Thoracic aorta (tissue), 2 donors: Measurements from ENCODE around the gene LOXL1. TPM values are rescaled to one million over a fixed set of nuclear protein-coding genes. Genes with fewer than 3 reads are reported as not detected.

Experiments used
- ATAC-seq: fragments of 150-250 bp; one replicate; pipeline ENCODE4 v1.8.0; 2017; ENCODE audit warnings: low read depth; ENCODE audit not compliant: insufficient number of reproducible peaks, low FRiP score
- DNase-seq: peaks from one replicate; pipeline ENCODE4 v3.0.0-alpha.2; 2020; ENCODE audit warnings: low spot score
- H3K27ac ChIP-seq, 2 donors: fragments of 200-600 bp; sonication (generic); 1 replicate in 1 of 2; 2 replicates in 1 of 2; pipeline ENCODE4 v1.5.1; 2016; ENCODE audit warnings: mild to moderate bottlenecking in 2 of 2, moderate library complexity in 2 of 2
- H3K27me3 ChIP-seq: fragments of 200-600 bp; sonication (generic); replicated peaks from 2 replicates; pipeline ENCODE4 v1.6.0; 2016; ENCODE audit warnings: mild to moderate bottlenecking; ENCODE audit not compliant: insufficient read depth
- H3K36me3 ChIP-seq: fragments of 200-600 bp; sonication (generic); one replicate; pipeline ENCODE4 v1.5.1; 2016
- H3K4me1 ChIP-seq, 2 donors: fragments of 200-600 bp; sonication (generic); 1 replicate in 1 of 2; 2 replicates in 1 of 2; pipeline versions ENCODE4 v1.5.1 to v1.6.0; 2016; ENCODE audit warnings: low read depth in 2 of 2, mild to moderate bottlenecking in 1 of 2; ENCODE audit not compliant: control insufficient read depth in 1 of 2
- H3K4me3 ChIP-seq: fragments of 200-600 bp; sonication (generic); 2 replicates; pipeline ENCODE4 v1.5.1; 2016; ENCODE audit warnings: mild to moderate bottlenecking
- H3K9me3 ChIP-seq: fragments of 200-600 bp; sonication (generic); 2 replicates; pipeline ENCODE4 v1.5.1; 2016
- total RNA-seq, 2 donors: library from RNA; depleted of rRNA; stranded (reverse); fragments of >200 nt; gene quantifications; one replicate each; pipeline versions ENCODE4 v1.1.0 to v1.2.3, GENCODE V29; 2016
- TF ChIP-seq, protein P1 (sequence below): fragments of 200-600 bp; sonication (generic); IDR thresholded peaks from one replicate; pipeline ENCODE4 v1.5.1; 2019; ENCODE audit warnings: antibody characterized with exemption

LOXL1 gene
- total RNA-seq, 2 donors from 2014 or later: 164 to 321 TPM

DNA sequence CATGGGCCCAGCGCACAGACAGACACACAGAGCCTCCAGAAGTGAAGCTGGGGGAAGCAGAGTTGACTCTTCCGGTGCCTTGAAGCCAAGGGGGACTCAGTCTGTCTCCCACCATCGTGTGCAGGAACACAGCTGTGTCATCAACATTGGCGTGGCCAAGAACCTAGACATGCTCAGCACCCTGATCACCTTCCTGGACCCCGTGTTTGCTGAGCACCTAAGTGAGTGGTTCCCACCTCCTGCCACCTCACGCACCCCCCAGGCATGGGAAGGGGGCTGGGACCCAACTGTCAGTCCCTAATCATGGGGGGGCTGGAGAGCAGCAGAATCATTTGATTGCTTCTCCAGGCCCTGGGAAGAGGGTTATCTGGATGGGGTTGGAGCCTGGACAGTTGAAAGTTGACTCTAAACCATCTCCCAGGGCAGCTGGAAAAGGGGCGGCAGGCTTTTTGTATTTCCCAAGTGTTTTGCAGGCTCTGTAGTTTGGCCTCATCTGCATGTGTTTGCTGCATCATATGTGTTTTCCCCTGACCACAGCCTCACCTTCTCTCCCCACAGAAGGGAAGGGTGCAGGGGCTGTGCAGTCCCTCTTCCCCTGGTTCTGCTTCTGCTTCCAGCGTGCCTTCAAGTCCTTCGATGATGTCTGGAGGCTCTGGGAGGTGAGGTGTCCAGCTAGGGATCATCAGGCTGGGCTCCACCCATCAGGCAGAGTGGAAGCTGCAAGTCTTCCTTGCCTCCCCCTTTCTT, 40.1 kb upstream of the LOXL1 start:
- no peak for DNase-seq
- H3K27me3 ChIP-seq: no peaks in the 10 kb centered on the region
- no peak overlapping the region for H3K4me3 ChIP-seq
- no peaks in the 10 kb centered on the region for H3K9me3 ChIP-seq
- no peaks in the 10 kb centered on the region for H3K4me1 ChIP-seq
- no peak for ATAC-seq
- TF ChIP-seq, protein P1, sequence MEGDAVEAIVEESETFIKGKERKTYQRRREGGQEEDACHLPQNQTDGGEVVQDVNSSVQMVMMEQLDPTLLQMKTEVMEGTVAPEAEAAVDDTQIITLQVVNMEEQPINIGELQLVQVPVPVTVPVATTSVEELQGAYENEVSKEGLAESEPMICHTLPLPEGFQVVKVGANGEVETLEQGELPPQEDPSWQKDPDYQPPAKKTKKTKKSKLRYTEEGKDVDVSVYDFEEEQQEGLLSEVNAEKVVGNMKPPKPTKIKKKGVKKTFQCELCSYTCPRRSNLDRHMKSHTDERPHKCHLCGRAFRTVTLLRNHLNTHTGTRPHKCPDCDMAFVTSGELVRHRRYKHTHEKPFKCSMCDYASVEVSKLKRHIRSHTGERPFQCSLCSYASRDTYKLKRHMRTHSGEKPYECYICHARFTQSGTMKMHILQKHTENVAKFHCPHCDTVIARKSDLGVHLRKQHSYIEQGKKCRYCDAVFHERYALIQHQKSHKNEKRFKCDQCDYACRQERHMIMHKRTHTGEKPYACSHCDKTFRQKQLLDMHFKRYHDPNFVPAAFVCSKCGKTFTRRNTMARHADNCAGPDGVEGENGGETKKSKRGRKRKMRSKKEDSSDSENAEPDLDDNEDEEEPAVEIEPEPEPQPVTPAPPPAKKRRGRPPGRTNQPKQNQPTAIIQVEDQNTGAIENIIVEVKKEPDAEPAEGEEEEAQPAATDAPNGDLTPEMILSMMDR: no peak
- H3K36me3 ChIP-seq: no peaks in the 10 kb centered on the region
- H3K27ac ChIP-seq: no peak overlapping the region

DNA sequence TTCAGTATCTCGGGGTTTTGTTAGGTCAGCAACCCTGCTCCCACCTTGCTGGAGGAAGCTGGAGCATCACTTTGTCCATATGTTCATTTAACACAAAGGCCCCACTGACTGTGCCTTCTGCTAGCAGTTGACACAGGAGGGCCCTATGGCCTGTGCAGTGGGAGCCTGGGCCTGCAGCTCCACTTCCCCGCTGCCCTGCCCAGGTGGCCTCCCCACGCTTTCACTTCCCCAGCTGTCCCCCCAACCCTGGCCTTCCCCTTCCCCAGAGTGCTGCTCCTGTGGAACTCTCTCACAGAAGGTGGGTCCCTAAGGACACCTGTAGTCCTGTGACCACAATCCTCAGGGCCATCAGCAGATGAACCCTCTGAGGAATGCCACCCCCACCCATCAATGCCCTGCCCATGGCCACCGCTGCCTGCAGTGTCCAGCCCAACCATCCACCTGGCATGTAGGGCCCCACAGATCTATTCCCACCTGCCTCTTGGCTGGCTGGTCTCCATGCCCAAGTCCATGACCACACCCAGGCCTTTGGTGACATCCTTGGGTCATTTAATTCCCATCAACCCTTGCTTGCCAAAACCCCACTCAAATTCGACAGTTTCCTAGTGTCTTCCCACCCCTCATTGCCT, 39.4 kb upstream of the LOXL1 start:
- Histone ChIP-seq H3K9me3 (no peaks in the 10 kb centered on the region), H3K4me1 (no peaks in the 10 kb centered on the region), H3K4me3 (no peak overlapping the region), H3K27me3 (no peaks in the 10 kb centered on the region), H3K36me3 (no peaks in the 10 kb centered on the region), H3K27ac (no peak overlapping the region)
- no peak for ATAC-seq
- no peak for DNase-seq
- TF ChIP-seq, protein P1: no peak

DNA sequence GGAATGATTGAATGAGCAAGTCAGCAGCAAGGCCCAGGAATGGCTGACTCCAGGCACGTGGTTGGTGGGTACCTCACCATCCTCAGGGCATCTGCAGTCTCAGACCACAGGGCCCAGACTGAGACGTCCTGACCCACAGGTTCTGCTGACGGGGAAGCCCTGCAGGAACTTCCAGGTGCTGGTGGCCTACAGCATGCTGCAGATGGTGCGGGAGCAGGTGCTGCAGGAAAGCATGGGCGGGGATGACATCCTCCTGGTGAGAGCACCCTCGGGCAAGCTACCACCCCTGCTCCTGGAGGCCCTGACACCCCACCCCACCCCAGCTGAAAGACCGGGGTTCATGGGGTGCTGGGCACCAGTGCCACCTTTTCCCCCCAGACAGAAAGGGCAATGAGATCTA, 38.8 kb upstream of the LOXL1 start:
- H3K36me3 ChIP-seq: no peaks in the 10 kb centered on the region
- H3K9me3 ChIP-seq: no peaks in the 10 kb centered on the region
- TF ChIP-seq, protein P1: no peak
- H3K27ac ChIP-seq: no peak overlapping the region
- DNase-seq: no peak
- H3K4me1 ChIP-seq: no peaks in the 10 kb centered on the region
- H3K27me3 ChIP-seq: no peaks in the 10 kb centered on the region
- ATAC-seq: no peak
- no peak overlapping the region for H3K4me3 ChIP-seq

DNA sequence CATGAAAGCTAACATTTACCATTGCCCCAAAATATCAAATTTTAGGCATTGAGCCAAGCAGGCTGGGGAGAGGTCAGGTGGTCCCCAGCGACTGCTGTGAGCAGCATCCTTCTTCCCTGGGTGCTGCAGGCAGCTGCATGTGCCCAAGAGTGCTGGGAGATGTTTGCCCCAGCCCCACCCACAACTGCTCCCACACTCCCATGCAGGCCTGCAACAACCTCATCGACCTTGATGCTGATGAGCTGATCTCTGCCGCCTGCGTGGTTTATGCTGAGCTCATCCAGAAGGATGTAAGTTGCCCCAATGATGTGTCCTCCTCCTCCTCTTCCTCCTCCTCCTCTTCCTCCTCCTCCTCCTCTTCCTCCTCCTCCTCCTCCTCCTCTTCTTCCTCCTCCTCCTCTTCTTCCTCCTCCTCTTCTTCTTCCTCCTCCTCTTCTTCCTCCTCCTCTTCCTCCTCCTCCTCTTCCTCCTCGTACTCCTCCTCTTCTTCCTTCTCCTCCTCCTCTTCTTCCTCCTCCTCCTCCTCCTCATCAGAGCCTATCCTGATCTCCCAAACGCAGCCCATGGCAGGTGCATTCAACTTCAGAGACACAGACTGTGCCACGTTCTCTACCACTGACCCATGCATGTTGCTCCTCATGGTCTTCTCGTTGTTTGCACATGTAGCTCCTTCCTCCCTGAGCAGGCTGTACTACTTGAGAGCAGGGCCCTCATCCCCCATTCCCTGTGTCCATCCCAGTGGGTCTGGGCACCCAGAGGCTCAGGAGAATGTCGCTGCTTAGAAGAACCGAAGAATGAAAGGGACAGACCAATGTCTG, 37.8 kb upstream of the LOXL1 start:
- DNase-seq: no peak
- no peaks in the 10 kb centered on the region for H3K36me3 ChIP-seq
- no peaks in the 10 kb centered on the region for H3K27me3 ChIP-seq
- no peaks in the 10 kb centered on the region for H3K9me3 ChIP-seq
- H3K27ac ChIP-seq: no peak overlapping the region
- no peaks in the 10 kb centered on the region for H3K4me1 ChIP-seq
- no peak for ATAC-seq
- TF ChIP-seq, protein P1: no peak
- H3K4me3 ChIP-seq: no peak overlapping the region
